Ovary (tissue), 9 donors: ENCODE measurements around the gene MND1. TPM values are rescaled to one million over a fixed set of nuclear protein-coding genes. Genes with fewer than 3 reads are reported as not detected.
A peak's percentile ranks its signal among the peaks of the same experiment; 100 is the strongest.

ENCODE experiments used
- DNase-seq, 5 donors: peaks; one replicate each; pipeline ENCODE4 v3.0.0-alpha.2; 2019 to 2020
- H3K27ac ChIP-seq, 2 donors: fragments of 200-600 bp; one replicate each; pipeline versions ENCODE4 v1.5.1 to v1.8.0; 2019 to 2022
- H3K27me3 ChIP-seq: fragments of 200-600 bp; one replicate; pipeline ENCODE4 v1.8.0; 2022
- H3K36me3 ChIP-seq: fragments of 200-600 bp; sonication (generic); one replicate; pipeline ENCODE4 v1.5.1; 2019
- H3K4me1 ChIP-seq: one replicate; pipeline ENCODE4 v1.8.1; 2013; ENCODE audit warnings: mild to moderate bottlenecking, moderate library complexity; ENCODE audit not compliant: insufficient read depth
- H3K4me3 ChIP-seq: fragments of 200-600 bp; sonication (generic); one replicate; pipeline ENCODE4 v1.5.1; 2017
- H3K9me3 ChIP-seq, 2 donors: fragments of 200-600 bp in 1 of 2; sonication (generic) in 1 of 2; one replicate each; pipeline versions ENCODE4 v1.5.1 to v1.8.1; 2013 to 2019; ENCODE audit warnings: mild to moderate bottlenecking in 1 of 2, moderate library complexity in 1 of 2
- EP300 ChIP-seq: sonication (generic); formaldehyde crosslinking; IDR thresholded peaks from one replicate; pipeline ENCODE4 v1.6.1; 2017; ENCODE audit warnings: antibody characterized with exemption
- POLR2A ChIP-seq: fragments of 450-650 bp; IDR thresholded peaks from one replicate; pipeline ENCODE4 v1.6.1; 2017; ENCODE audit warnings: antibody characterized with exemption, mild to moderate bottlenecking, moderate library complexity
- WGBS, 3 donors: extraction: QIAGEN DNeasy Blood & Tissue Kit in 1 of 3; methylation state at CpG; one replicate each; pipeline versions ENCODE4 v1.1.5 to v1.1.7; 2013 to 2017; 5-methylcytosine and 5-hydroxymethylcytosine counted together
- intact Hi-C, 4 donors: fragments of 100-400 bp; cut with DNase I; formaldehyde crosslinking; loops; one replicate each; pipeline versions ENCODE4 v1.11.0 to v1.15.1; 2022 to 2023
- polyA plus RNA-seq, 2 donors: library from polyadenylated mRNA; stranded (reverse); fragments of 200-250 nt in 1 of 2; fragments of 350-450 nt in 1 of 2; fragmentation: Illumina TruSeq in 1 of 2; extraction: RNeasy Lipid Tissue Mini Kit (QIAGEN cat#74804) in 1 of 2; gene quantifications; one replicate each; pipeline ENCODE4 v1.2.3, GENCODE V29; 2013 to 2014
- total RNA-seq, 7 donors: library from RNA; depleted of rRNA in 2 of 7; stranded (reverse); fragments of >200 nt in 2 of 7; fragmentation: NEBNext Ultra II Directional in 3 of 7; extraction: Animal tissue kit (Norgen Biotek cat#: 25700) in 3 of 7; gene quantifications; one replicate each; pipeline versions ENCODE4 v1.1.0 to v1.2.4, GENCODE V29; 2016 to 2023
- TF ChIP-seq, protein P1 (sequence below), 3 donors: fragments of 450-650 bp in 2 of 3; fragments of 200-600 bp in 1 of 3; IDR thresholded peaks; one replicate each; pipeline versions ENCODE4 v1.5.1 to v1.8.0; 2016 to 2022; ENCODE audit warnings: antibody characterized with exemption in 3 of 3, mild to moderate bottlenecking in 1 of 3
- donor health status: DM: no; HTN: no; CAD: no; lungs with moderate emphysema.
- donor health status: DM: no; HTN: no; CAD: no.
- donor health status: Bipolar disorder and iron deficiency.
- donor health status: DM: yes; HTN: yes; CAD: no.
- donor health status: DM: no; HTN: no; CAD: no.
- donor health status: DM: yes; HTN: yes; CAD: no.

The MND1 gene
- total and polyA plus RNA-seq, 9 donors: 0.28 to 3.7 (median 0.59) TPM; not detected in 4

DNA sequence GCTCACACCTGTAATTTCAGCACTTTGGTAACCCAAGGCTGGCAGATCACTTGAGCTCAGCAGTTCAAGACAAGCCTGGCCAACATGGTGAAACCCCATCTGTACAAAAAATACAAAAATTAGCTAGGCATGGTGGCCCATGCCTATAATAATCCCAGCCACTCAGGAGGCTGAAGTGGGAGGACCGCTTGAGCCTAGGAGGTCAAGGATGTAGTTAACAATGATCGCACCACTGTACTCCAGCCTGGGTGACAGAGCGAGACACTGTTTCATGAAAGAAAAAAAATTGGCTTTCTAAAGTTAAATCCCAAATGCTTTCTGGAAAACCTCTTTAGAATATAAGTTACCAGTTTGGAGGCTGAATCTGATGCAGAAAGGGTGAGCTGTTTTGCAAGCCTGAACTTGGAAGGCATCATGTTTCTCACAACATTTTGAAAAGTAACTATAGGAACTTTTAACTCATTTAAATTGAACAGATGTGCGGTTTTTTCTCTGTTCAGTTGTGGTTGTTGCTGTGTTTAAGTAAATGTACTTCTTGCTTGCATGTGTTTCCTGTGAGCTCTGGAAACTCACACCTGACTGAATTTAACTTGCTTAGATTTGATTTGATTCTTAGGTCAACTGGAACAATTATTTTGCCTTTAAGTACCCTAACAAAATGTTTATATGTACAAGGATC is 81.9 kb downstream of the MND1 start:
- no peak overlapping the region for H3K27ac ChIP-seq
- TF ChIP-seq, protein P1, sequence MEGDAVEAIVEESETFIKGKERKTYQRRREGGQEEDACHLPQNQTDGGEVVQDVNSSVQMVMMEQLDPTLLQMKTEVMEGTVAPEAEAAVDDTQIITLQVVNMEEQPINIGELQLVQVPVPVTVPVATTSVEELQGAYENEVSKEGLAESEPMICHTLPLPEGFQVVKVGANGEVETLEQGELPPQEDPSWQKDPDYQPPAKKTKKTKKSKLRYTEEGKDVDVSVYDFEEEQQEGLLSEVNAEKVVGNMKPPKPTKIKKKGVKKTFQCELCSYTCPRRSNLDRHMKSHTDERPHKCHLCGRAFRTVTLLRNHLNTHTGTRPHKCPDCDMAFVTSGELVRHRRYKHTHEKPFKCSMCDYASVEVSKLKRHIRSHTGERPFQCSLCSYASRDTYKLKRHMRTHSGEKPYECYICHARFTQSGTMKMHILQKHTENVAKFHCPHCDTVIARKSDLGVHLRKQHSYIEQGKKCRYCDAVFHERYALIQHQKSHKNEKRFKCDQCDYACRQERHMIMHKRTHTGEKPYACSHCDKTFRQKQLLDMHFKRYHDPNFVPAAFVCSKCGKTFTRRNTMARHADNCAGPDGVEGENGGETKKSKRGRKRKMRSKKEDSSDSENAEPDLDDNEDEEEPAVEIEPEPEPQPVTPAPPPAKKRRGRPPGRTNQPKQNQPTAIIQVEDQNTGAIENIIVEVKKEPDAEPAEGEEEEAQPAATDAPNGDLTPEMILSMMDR (IDR thresholded peaks at IDR 0.05): no peak
- TF ChIP-seq EP300: no peak
- TF ChIP-seq POLR2A: no peak
- DNase-seq: no peak
- H3K4me3 ChIP-seq: no peak overlapping the region
- H3K4me1 ChIP-seq: no peaks in the 10 kb centered on the region
- no peaks in the 10 kb centered on the region for H3K36me3 ChIP-seq
- intact Hi-C loops: no loop called here
- H3K9me3 ChIP-seq: no peaks in the 10 kb centered on the region
- WGBS, 3 donors: 89 to 90% (median 89%) methylated on average over 4 of the region's 4 CpGs
- H3K27me3 ChIP-seq: no peaks in the 10 kb centered on the region

DNA sequence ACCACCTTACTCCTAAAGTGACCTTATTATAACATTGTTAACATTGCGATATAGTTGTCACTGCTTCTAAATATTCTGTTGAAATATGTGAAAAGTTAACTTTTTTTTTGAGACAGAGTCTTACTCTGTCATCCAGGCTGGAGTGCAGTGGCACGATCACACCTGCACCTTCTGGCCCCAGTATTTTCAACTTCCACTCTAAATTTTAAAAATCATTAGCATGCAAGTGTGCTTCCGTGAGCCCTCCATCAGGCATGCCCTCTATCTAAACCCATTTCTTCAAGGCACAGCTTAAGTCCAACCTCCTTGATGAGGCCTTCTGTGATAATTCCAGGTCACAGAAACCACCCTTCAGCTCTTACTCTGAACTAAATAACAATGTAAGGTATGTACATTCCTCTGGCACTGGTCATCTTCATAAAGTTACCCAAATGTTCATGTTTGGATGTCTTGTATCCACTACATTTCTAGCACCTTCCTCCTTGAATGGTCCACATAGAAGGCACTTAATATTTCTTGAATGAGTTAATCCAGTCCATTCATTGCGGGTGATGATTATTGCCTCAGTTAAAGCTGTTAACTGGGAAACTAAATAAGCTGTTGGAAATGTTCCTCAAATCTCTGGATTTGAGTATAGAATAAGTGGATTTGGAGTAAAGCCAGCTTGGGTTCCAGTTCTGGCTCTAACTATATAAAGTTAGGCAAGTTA is 83.0 kb downstream of the MND1 start:
- 96 to 97% (median 96%) methylated on average over 4 of the region's 4 CpGs for WGBS, 3 donors

DNA sequence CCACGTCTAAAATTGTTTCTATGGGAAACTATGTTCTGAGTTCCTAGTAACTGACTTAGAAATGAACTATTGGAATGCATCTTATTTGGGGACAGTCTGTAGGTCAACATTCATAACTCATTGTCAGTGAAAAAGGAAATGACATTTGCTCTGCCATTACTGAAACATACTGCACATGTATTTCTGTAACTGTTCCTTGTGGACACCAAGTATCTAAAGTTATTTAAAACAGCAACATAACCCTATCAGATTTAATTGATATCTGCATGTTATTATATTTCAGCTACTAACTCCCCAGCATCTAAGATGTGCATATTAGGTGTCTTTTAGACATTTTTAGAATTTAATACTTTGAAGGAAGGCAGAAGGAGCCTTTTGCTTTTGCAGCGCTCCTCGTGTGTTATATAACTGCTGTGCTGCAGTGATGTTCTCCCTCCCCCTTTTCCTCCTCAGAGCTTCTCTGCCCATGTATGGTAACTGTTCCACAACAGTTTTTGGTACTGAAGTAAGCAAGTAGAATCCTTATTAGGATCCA is 84.5 kb downstream of the MND1 start:
- DNase-seq: no peak
- H3K27me3 ChIP-seq: no peaks in the 10 kb centered on the region
- no peak overlapping the region for H3K4me3 ChIP-seq
- H3K36me3 ChIP-seq: no peaks in the 10 kb centered on the region
- H3K4me1 ChIP-seq: no peaks in the 10 kb centered on the region
- H3K9me3 ChIP-seq: no peaks in the 10 kb centered on the region
- 20 to 25% (median 22%) methylated on average over 3 of the region's 3 CpGs for WGBS, 3 donors
- intact Hi-C loops: no loop called here
- no peak overlapping the region for H3K27ac ChIP-seq
- TF ChIP-seq, protein P1 (IDR thresholded peaks at IDR 0.05): no peak
- TF ChIP-seq EP300: no peak
- TF ChIP-seq POLR2A: no peak

More for the DNA sequence above, 83.0 kb downstream of the MND1 start:
- no peak for DNase-seq
- Histone ChIP-seq H3K4me3 (no peak overlapping the region), H3K4me1 (no peaks in the 10 kb centered on the region), H3K9me3 (no peaks in the 10 kb centered on the region), H3K36me3 (no peaks in the 10 kb centered on the region), H3K27ac (no peak overlapping the region), H3K27me3 (no peaks in the 10 kb centered on the region)
- TF ChIP-seq POLR2A (no peak), EP300 (no peak)
- TF ChIP-seq, protein P1 (IDR thresholded peaks at IDR 0.05): no peak
- intact Hi-C loops: no loop called here

DNA sequence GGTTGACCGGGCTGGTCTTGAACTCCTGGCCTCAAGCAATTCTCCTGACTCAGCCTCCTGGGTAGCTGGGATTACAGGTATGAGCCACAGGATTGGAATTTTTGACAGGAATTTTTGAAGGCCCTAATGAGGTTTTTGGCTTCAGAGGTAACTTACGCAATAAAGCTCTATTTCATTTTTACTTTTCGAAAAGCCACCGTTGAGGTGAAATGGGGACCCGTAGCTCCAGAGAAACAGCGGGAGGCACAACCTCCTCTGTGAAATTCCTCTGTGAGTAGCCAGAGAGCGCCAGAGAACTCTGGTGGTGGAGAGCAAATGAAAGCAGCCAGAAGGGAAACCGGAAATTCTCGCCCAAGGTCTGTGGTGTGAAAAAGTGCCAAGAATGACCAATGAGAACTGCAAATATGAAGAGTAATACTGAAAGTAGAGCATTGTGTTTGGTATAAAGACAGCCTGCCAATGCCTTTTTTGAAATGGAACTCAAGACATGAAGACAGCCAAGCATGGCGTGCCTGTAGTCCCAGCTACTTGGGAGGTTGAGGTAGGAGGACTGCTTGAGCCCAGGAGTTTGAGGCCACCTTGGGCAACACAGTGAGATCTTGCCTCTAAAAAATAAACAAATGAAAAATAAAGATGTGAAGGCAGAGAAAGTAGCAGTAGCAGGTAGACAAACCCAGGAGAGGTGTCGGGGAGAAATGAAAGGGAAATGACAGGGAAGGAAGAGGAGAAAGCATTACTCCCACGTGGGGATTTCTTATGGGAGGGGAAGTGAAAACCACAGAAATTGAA is 88.7 kb downstream of the MND1 start:
- H3K4me3 ChIP-seq: no peak overlapping the region
- H3K9me3 ChIP-seq: no peaks in the 10 kb centered on the region
- 72 to 75% (median 74%) methylated on average over 12 of the region's 12 CpGs for WGBS, 3 donors

More for the DNA sequence above, 88.7 kb downstream of the MND1 start:
- DNase-seq: peak in 3 of 5 donors; percentile 21 to 23 (median 22)
- H3K27me3 ChIP-seq: no peaks in the 10 kb centered on the region
- intact Hi-C loops: no loop called here
- no peak for TF ChIP-seq POLR2A
- TF ChIP-seq, protein P1 (IDR thresholded peaks at IDR 0.05): peak in 1 of 3 donors; percentile 22
- TF ChIP-seq EP300: no peak
- no peak overlapping the region for H3K27ac ChIP-seq
- H3K4me1 ChIP-seq: no peaks in the 10 kb centered on the region
- no peaks in the 10 kb centered on the region for H3K36me3 ChIP-seq
